Chondrocyte (in vitro differentiated cells): ENCODE results near the gene STAB1. TPM values are rescaled to one million over a fixed set of nuclear protein-coding genes. Genes with fewer than 3 reads are reported as not detected.

ENCODE experiments used
- DNase-seq: peaks from one replicate; pipeline ENCODE4 v3.0.0; 2021; ENCODE audit warnings: mixed read lengths, low spot score
- H3K27ac Mint-ChIP-seq: one replicate; pipeline ENCODE4 v1.8.0; 2021; ENCODE audit warnings: mild to moderate bottlenecking, moderate library complexity, mixed read lengths; ENCODE audit not compliant: unreplicated experiment
- H3K27me3 Mint-ChIP-seq: 2 replicates; pipeline ENCODE4 v1.8.0; 2021; ENCODE audit warnings: low read depth, mixed read lengths
- H3K36me3 Mint-ChIP-seq: 2 replicates; pipeline ENCODE4 v1.8.0; 2021; ENCODE audit warnings: low read depth, mixed read lengths
- H3K4me1 Mint-ChIP-seq: 2 replicates; pipeline ENCODE4 v1.8.0; 2021; ENCODE audit warnings: low read depth, mild to moderate bottlenecking, mixed read lengths
- H3K4me3 Mint-ChIP-seq: one replicate; pipeline ENCODE4 v1.8.0; 2021; ENCODE audit warnings: mild to moderate bottlenecking, moderate library complexity, mixed read lengths; ENCODE audit not compliant: unreplicated experiment
- H3K9me3 Mint-ChIP-seq: 2 replicates; pipeline ENCODE4 v1.8.0; 2021; ENCODE audit warnings: low read depth, mixed read lengths
- CTCF ChIP-seq: fragments of 200-600 bp; sonication (generic); IDR thresholded peaks from 2 replicates; pipeline ENCODE4 v1.5.0; 2021; ENCODE audit warnings: antibody characterized with exemption, mild to moderate bottlenecking, moderate library complexity
- long read RNA-seq: library from polyadenylated mRNA; stranded (forward); transcript quantifications from one replicate; pipeline ENCODE4 v2.0.0, GENCODE V29; 2021
- total RNA-seq: library from RNA; stranded (reverse); gene quantifications from 3 replicates; pipeline ENCODE4 v1.2.1, GENCODE V29; 2021

Gene STAB1
- not detected in 3 replicates for total RNA-seq
- long read RNA-seq, result 0 reads

- Mint-ChIP-seq H3K9me3 (no peaks in the 10 kb centered on the region), H3K4me1 (peaks cover 4% of the 10 kb centered on the region), H3K27ac (no peak within 1 kb of the TSS), H3K36me3 (peaks cover 19% of the 10 kb centered on the region), H3K27me3 (no peaks in the 10 kb centered on the region), H3K4me3 (no peak within 1 kb of the TSS)
- TF ChIP-seq CTCF, result no peak
- no peak for DNase-seq
These were observed at the start of gene STAB1 for GRCh38 chr3:52494886-52495495. STAB1 (plus strand) TSS chr3:52495338; CDS start chr3:52495414, 76 bp downstream.

- no peak for DNase-seq
- H3K27ac Mint-ChIP-seq, result no peak overlapping the region
- no peak overlapping the region for H3K4me3 Mint-ChIP-seq
- TF ChIP-seq CTCF, result no peak
- H3K4me1 Mint-ChIP-seq, result peaks cover 19% of the 10 kb centered on the region
- H3K27me3 Mint-ChIP-seq, result no peaks in the 10 kb centered on the region
- H3K9me3 Mint-ChIP-seq, result no peaks in the 10 kb centered on the region
- H3K36me3 Mint-ChIP-seq, result no peaks in the 10 kb centered on the region
These were observed 49.1 kb upstream of the STAB1 start for GRCh38 chr3:52446042-52446441.

GRCh38 chr3:52446631-52447511 is 48.3 kb upstream of the STAB1 start:
- Mint-ChIP-seq H3K9me3 (no peaks in the 10 kb centered on the region), H3K4me3 (no peak overlapping the region), H3K4me1 (peaks cover 19% of the 10 kb centered on the region), H3K27me3 (no peaks in the 10 kb centered on the region), H3K27ac (no peak overlapping the region), H3K36me3 (no peaks in the 10 kb centered on the region)
- DNase-seq, result no peak
- peak; percentile 99 for TF ChIP-seq CTCF

- H3K27me3 Mint-ChIP-seq, result no peaks in the 10 kb centered on the region
- H3K9me3 Mint-ChIP-seq, result no peaks in the 10 kb centered on the region
- no peak for TF ChIP-seq CTCF
- H3K36me3 Mint-ChIP-seq, result no peaks in the 10 kb centered on the region
- DNase-seq, result no peak
- H3K27ac Mint-ChIP-seq, result no peak overlapping the region
- no peak overlapping the region for H3K4me3 Mint-ChIP-seq
- peaks cover 19% of the 10 kb centered on the region for H3K4me1 Mint-ChIP-seq
These were observed 47.4 kb upstream of the STAB1 start for GRCh38 chr3:52447512-52448355.
